ENCODE results near the gene ZNF740.
"Not testable (repeated sequence)": the region's sequence is repeated elsewhere in the genome, so short reads cannot be mapped to it uniquely, and the experiment has no call there.

ZNF740 gene

GRCh38 chr12:53195516-53196420, 15.2 kb downstream of the ZNF740 start:
- DNase-seq, result no peak

GRCh38 chr12:53196486-53196885, 16.0 kb downstream of the ZNF740 start:
- no peak for DNase-seq

GRCh38 chr12:53197011-53197640, 16.6 kb downstream of the ZNF740 start:
- DNase-seq, result no peak

GRCh38 chr12:53198486-53199110, 18.1 kb downstream of the ZNF740 start:
- no peak for DNase-seq

- DNase-seq, result no peak
Measured at GRCh38 chr12:53199700-53200099, 19.2 kb downstream of the ZNF740 start.

DNA sequence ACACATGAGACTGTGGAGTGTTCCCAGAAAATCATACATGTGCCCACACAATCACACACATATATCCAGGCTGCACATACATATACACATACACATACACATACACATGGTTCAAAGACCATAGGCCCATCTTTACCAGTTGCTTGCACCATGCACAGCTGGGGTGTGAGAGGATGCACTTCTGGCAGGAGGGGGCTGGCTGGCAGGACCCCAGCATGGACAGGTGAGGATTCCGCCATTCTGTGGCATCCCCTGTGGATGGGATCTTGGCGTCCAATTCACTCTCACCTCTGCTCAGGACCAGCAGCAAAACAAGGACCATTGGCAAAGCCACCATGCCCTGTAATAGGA, 19.6 kb downstream of the ZNF740 start:
- no peak for DNase-seq

DNA sequence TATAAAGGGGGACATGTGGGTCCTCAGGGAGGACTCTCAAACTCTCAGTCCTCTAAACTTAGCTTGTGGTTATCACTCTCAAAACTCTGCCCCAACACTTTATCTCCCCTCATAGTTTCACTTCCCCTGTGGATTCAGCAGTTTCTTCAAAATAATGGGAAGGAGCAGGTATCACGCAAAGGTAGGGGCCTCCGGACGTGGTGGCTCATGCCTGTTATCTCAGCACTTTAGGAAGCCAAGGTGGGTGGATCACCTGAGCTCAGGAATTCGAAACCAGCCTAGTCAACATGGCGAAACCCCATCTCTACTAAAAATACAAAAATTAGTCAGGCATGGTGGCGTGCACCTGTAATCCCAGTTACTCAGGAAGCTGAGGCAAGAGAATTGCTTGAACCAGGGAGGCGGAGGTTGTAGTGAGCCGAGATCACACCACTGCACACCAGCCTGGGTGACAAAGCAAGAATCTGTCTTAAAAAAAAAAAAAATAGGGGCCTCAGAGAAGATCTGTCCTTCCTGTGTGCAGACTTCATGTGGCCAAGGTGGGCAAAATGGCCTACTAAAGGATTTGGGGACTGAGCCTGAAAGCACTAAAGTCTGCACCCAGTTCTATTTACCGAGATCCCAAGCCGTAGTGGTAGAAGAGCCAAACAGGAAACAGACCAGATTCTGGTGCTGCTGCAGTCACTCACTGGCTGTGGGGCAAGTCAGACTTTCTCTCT, 20.1 kb downstream of the ZNF740 start:
- no peak for DNase-seq

DNA sequence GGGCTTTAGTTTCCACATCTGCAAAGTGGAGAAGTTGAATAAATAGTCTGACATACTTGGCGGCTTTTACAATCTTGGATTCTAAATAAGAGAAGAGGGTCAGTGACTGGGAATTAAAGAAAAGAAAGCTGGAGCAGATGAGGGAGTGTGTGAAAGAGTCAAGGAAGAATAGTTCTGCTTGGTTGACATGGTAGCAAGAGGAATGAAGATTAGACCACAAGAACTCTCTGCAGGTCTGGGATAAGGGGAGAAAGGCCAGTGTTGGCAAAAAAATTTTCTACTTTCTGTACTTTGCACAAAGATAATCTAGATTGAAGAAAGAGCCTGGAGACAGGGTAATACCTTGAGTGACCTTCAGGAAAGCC, 20.6 kb downstream of the ZNF740 start:
- no peak for DNase-seq

- no peak for DNase-seq
Measured at GRCh38 chr12:53201639-53202038, 21.1 kb downstream of the ZNF740 start.

- not testable (repeated sequence) for DNase-seq
Measured at GRCh38 chr12:53202316-53202715, 21.8 kb downstream of the ZNF740 start.

DNA sequence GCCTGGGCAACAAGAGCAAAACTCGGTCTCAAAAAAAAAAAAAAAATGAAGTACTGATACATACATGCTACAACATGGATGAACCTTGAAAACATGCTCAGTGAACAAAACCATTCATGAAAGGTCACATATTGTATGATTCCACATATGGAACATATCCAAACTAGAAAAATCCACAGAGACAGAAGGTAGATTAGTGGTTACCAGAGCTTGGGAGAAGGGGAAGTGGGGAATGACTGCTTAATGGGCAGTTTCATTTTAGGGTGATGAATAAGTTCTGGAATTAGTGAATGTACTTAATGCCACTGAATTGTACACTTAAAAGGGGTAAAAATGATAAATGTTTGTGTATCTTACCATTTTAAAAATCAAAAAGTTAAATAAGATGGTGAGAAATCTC, 23.8 kb downstream of the ZNF740 start:
- no peak for DNase-seq

DNA sequence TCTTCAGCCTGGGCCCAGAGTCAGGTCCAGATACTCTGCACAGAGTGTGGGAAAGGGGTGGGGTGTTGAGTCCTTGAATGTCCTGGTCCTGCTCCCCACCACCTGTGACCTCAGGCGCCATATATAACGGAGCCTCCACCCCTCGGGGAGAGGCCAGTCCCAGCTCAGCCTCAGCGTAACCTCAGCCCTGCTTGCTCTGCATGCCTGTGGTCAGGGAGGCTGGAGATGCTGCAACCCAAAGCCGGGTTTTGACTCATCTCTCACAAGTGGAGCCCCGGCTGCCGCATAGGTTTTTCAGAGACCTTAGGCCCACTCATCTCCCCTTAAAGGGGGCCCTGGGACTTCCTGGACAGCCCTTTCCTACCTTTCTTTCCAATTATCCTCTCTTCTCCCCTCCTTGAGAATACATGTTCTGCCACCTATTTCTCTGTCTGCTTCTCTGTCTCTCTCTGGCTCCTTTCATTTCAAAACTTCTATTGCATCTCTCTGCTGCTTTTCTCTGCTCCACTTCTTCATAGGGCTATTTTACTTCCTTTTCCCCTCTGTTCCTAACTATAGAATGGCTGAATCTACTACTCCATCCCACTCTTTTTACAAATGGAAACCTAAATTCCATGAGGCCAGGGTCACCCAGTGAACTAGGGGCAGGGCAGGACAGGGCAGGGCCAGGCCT, 25.4 kb downstream of the ZNF740 start:
- DNase-seq, result no peak

GRCh38 chr12:53207042-53207441, 26.5 kb downstream of the ZNF740 start, which contains the start of gene ITGB7:
Gene ITGB7 (minus strand): TSS chr12:53207251. CDS start chr12:53200443, 6,808 bp downstream.
- no peak for DNase-seq

GRCh38 chr12:53208435-53208834, 27.9 kb downstream of the ZNF740 start:
- no peak for DNase-seq

- DNase-seq, result no peak
Measured at GRCh38 chr12:53208877-53209463, 28.4 kb downstream of the ZNF740 start.

DNA sequence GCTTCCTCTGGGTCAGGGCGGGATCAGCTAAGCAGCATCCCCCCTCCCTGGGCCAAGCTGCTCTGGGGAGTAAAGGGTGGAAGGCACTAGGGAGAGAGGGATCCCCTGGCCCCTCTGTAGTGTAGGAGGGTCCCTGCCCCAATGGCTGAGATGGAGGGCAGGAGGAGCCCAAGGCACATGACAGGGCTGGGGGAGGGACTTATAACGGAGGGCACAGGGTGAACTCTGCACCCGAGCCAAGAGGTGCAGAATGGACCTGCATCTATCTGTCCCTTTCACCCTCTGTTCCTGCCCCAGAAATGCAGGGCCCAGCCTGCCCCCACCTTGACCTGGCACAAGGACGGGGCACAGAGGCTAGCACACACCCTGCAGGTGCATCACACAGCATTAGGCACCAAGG, 30.3 kb downstream of the ZNF740 start:
- DNase-seq, result no peak

GRCh38 chr12:53211476-53212381, 31.2 kb downstream of the ZNF740 start:
- peak in 1 of 2 experiments; percentile 27 for DNase-seq

DNA sequence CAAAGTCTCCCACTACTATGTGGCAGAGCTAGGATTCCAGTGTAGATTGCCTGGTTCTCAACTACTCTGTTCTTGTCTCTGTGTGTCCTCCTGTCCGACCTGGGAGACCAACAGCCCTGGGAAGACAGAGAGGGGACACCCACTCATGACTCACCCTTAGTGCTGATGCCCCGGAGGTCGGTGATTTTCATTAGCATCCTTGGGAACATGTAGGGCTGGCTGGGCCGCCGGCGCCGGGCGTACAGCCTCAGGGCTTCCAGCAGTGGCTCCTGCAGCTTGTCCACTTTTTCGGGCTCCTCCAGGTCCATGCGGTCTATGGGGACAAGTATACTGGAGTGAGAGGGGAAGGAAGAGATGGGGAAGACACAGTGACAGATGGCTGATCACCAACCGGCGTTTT, 32.4 kb downstream of the ZNF740 start:
- DNase-seq, result no peak

GRCh38 chr12:53213348-53213747, 32.8 kb downstream of the ZNF740 start:
- peak; percentile 39 to 87 for DNase-seq

GRCh38 chr12:53214221-53214620, 33.7 kb downstream of the ZNF740 start:
- DNase-seq, result no peak
